Measurements from ENCODE around the gene ZBTB47.

ZBTB47 gene

DNA sequence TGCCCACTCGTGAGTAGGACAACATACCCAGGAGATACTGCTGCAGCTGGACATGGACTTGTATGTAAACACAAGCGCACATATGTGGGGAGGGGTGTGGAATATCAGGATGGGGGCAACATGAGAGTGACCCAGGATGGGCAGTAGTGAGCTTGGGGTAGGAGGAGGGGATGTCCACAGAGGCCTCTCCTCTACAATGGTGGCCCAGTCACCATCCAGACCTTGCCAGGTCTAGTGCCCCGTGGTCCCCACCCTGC is 266 bp upstream of the ZBTB47 start:
- no peak for DNase-seq

DNA sequence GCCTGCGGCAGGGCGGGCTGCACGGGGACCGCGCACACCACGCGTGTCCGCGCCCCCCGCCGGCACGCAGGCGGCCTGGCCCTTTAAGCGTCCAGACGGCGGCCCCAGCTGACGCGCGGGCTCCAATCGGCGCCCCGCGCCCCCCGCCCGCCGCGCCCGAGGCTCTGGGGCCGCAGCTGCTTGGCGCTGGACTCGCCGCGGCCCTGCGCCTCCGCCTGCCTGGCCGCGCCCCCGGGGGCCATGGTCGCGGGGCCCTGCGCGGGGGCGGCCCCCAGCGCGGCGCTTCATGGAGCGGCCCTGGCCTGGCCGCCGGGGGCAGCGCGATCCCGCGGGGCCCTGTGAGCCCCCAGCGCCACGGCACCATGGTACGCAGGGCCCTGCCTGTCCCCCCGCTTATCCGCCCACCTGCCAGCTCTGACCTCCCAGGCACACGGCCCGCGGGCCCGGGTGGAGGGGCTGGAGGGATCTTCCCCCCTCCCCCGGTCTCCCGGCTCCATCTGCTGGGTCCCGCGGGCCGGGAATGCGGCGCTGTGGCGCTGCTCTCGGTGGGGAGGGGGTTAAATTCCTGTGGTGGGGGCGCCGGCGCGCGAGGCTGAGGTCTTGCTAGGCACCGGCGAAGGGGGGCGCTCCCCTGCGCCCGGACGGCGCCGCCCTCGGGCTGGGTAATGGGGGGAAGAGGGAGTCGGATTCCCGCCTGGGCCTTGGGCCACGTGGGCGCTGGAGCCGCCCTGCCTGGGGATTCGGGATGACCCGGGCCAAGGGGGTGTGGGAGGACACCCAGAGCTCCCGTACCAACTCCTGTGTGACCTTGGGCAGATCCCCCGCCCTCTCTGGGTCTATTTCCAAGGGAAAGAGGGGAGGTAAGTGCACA is 1.1 kb downstream of the ZBTB47 start:
- no peak for DNase-seq

DNA sequence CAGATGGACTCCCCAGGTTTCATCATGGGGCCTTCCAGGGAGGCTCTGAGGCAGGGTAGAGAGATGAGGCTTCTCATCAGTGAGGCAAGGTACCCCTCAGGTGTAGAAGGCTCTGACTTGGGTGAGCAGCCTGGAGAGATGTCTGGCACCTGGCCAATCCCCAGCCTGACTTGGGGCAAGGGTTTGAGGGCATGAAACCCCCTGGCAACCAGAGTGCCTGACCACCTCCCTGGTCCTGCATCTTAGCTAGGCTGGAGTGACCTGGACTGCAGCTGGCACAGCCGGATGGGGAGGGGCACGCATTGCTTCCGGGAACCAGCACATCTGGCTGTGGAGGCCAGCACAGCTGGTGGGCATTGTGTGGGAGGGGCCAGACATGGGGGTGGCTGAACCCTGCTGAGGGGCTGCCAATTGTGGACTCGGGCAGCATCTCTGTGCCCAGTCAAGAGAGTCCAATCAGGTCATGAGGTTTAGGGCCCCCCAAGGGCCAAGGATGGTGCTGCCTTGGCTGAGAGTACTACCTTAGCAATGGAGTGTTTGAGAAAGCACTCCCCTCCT is 1.9 kb downstream of the ZBTB47 start:
- no peak for DNase-seq

DNA sequence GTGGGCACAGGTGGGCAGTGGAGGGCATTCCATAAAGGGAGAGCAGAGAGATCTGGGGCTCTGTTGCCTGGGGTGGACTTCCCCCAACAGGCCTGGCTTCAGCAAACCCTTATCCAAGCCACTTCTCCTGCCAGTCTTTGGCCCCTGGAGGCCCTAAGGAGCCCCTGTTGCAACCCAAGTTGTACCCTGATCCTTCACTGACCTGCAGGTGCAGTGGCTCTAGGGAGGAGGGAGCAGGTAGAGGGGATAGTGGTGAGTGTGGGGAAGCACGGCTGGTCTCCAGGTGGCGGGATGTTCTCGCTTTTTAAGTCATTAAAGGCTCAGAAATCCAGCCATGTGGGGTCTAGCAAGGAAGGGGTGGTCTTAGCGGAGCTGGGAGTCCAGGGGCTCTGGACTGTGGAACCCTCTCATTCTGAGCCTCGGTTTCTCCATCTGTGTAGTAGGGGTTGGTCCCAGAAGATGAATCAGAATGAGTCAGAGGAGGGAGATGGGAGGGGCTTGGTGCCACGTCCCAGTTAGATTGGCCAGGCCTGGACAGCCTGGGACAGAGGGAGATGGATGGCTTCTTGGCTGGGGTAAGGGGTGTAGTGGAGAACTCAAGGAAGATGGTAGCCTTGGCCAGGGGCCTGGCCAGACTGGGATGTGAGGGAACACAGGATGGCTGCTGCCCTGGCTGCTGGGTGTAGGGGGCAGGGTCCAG is 2.6 kb downstream of the ZBTB47 start:
- no peak for DNase-seq

DNA sequence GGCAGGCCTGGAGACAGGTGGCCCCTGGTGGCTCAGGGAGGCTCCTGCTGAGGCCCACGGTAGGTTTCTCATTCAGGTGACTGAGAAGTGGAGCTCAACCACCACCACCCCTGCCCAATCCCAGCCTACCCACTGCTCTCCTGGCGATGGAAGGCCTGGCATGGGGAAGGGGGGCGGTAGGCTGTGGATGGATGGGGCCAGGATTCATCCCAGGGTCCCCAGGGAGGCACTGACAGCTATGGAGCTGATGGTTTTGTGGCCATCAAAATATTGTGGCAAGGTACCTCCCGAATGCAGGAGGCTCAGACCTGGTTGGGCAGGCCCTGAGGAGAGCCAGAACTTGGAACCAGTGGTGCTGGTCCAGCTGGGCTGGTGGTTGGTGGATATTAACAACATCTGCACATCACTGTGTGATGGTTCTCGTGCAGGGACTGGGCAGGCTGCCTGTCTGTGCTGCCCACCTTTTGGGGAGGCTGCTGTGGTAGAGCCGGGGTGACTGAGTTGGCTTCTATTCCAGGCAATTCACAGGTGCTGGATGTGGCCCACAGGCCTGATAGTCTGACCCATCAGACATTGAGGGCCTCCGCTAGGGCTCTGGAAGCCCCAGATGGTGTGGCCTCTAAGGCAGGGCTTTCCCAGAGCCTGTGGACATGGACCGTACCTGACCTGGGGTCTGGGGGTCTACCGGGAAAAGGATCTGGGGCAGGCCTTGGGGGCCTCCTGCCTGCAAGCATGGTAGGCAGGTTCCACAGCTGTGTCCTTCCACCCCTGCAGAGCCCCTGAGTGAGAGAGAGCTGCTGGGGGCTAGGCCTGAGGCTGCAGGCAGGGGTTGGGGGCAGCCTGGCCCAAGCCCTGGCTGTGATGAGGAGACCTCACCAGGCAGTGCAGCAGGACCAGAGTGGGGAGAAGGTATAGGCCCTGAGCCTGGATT is 3.4 kb downstream of the ZBTB47 start:
- DNase-seq = no peak

DNA sequence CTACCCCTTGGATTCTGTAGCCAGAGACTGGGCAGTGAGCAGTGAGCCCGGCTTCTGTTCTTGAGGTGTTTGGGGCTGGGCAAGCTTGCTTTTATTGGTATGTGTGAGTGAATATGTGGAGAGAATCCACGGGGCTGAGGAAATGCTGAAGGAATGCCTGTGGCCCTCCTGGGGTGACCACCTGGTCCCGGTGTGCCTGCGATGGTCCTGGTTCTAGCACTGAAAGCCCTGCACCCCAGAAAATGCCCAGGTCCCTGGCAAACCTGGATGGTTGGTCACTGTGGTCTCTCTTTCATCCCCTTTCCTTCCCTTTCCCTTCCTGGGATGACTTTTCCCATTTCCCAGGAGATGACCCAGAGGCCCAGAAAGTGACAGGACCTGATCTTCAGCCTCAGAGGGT is 4.2 kb downstream of the ZBTB47 start:
- no peak for DNase-seq

DNA sequence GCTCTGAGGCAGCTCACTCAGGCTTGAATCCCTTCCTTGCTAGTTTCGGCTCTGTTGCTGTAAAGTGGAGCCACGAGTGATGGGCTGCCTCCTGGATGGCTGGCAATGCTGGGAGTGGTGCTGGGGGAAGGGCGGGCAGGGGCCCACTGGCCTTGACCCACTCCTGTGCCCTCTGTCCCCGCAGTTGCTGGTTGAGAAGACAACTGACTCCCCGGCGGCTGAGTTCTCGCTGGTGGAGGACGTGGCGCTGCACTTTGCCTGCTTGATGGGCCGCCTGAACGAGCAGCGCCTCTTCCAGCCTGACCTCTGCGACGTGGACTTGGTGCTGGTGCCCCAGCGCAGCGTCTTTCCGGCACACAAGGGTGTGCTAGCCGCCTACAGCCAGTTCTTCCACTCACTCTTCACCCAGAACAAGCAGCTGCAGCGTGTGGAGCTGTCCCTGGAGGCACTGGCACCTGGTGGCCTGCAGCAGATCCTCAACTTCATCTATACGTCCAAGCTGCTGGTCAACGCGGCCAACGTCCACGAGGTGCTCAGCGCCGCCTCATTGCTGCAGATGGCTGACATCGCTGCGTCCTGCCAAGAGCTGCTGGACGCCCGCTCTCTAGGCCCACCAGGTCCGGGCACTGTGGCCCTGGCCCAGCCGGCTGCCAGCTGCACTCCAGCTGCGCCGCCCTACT is 4.7 kb downstream of the ZBTB47 start:
- no peak for DNase-seq

DNA sequence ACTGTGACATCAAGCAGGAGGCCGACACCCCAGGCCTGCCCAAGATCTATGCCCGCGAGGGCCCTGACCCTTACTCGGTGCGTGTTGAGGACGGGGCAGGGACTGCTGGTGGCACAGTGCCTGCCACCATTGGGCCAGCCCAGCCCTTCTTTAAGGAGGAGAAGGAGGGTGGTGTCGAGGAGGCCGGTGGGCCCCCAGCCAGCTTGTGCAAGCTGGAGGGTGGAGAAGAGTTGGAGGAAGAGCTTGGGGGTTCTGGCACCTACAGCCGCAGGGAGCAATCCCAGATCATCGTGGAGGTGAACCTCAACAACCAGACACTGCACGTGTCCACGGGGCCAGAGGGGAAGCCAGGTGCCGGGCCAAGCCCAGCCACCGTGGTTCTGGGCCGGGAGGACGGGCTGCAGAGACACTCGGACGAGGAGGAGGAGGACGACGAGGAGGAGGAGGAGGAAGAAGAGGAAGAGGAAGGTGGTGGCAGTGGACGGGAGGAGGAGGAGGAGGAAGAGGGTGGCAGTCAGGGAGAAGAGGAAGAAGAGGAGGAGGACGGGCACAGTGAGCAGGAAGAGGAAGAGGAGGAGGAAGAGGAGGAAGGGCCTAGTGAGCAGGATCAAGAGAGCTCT is 5.4 kb downstream of the ZBTB47 start:
- no peak for DNase-seq

DNA sequence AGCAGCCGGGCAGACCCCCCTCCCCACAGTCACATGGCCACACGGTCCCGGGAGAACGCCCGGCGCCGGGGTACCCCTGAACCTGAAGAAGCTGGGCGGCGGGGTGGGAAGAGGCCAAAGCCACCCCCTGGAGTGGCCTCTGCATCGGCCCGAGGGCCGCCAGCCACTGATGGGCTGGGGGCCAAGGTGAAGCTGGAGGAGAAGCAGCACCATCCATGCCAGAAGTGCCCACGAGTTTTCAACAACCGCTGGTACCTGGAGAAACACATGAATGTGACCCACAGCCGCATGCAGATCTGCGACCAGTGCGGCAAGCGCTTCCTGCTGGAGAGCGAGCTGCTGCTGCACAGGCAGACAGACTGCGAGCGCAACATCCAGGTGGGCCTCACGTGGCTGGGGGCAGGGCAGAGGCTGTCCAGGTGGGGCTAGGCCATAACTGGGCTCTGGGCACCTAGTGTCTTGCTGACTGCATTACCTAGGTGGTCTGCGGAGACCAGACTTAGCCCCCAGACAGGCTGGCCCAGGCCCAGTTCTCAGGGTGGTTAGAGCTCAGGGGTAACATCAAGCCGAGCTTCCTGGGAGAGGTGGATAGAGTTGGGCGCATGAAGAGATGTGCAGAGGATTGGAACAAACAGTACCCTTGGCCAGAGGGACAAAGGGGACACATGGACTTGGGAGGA is 6.1 kb downstream of the ZBTB47 start:
- DNase-seq = no peak

DNA sequence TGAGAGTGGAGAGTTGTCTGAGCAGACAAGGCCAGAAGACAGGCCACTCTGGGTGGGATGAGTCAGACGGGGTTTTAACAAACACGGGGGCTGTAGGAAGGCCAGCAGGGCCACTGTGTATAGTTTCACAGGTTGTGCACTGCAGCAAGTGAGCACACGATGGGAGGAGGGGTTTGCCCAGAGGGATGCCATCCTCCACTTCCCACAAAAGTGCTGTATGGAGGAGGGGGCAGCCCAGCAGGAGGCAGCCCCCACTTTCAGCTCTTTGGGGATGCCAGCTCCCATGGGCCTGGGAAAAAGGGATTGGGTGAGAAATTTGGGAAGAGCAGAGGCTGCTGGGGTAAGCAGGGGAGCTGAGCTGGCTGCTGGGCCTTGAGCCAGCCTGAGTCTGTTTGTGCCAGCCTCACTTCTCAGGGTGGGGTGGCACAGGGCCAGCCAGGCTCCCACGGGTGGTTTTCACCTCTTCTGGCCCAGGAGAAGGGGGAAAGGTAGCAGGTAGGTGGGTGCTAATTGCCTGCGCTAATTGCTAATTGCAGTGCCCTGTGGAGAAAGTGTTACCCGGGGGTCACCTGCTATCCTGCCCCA is 6.7 kb downstream of the ZBTB47 start:
- DNase-seq = no peak

DNA sequence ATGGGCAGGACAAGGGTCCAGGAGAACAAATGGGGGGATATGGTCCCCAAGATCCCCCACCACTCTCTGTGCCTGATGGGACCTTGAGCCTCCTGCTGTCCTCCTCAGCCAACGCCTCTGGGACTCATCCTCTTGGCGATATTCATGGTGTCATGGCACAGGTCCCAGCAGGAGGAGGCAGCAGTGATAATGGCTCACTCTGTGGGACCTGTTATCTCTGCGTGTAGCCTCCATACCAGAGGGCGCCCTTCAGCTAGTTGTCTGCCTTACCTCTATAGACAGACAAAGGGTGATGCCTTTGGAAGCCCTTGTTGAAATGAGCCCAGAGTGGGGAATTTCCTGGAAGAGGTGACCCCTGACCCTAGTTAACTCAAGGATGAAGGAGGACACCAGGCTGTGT is 7.4 kb downstream of the ZBTB47 start:
- DNase-seq = no peak

DNA sequence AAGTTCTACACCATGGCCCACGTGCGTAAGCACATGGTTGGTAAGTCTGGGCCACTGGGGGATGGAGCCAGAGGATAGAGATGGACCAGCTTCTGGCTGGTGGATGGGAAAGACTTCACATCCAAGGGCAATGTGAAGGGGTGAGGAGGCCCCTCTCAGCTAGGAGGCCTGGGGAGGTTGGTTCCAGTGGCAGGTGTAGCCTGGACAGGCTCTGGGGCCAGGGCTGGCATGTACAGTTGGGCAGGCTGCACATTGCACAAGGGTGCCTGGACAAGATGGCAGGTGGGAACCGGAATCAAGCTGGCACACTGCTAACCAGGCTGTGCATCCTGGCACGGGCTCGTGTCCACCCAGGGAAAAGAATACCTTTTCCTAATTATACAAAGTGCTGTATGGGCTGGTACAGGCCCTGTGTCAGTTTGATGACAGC is 8.1 kb downstream of the ZBTB47 start:
- no peak for DNase-seq

DNA sequence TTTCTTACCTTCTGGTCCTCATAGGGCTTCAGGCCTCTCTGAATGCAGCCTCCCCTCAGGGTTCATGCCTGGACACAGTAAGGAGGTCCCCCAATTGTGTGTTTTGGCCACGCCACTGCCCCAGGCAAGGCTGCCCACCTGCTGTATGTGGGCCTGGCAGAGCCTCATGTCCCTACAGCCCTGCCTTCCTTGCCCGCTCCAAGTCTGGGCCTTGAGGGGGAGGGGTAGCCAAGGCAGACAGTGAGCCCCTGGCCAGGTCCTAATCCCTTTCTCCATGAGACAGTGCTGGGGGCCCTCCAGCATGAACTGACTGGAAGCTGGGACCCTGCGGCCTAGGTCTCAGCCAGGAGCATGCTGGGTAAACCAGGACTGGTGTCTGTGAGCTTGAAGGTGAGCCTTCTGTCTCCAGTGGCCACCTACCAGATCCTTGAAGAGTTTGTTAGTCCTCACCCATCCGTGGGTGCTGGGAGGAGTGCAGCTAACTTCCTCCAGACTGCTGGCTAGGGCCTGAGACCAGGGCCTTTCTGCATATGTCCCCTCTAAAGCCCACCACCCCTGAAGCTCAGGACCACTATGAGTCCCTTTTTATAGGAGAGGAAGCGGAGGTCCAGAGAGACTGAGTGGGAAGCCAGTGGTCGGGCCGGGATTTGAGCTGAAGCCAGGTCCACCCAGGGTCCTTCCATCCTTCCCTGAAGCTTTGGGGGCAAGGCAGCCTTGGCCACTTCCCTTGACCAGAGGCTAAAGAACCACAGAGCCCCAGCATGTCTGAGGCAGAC is 8.7 kb downstream of the ZBTB47 start:
- no peak for DNase-seq

DNA sequence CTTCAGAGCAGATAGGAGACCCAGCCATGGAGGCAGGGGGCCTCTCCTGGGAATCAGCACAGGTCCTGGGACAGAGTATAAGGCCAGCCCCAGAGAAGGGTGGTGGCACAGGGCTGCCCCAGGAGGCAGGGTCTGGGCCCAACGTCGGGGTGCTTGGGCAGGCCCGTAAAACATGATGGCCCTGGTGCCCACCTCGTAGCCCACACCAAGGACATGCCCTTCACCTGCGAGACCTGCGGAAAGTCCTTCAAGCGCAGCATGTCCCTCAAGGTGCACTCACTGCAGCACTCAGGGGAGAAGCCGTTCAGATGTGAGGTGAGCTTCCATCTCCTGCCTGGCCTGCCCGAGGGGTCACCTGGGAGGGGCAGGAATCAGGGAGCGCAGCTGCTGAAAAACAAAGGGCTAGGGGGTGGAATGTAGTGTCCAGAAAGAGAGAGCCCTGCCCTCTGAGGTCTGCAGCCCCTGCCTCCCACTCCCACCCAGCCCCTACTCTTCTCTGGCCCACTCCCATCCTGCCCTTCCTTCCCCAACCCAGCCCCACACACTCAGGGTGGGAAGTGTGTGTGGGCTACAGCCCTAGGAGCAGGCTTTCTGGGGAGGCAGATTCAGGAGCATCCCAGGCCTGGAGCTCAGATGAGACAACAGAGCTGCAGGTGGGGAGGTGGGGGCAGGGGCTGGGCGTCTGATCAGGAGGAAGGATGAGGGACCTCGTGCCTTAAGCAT is 9.5 kb downstream of the ZBTB47 start:
- DNase-seq = no peak

DNA sequence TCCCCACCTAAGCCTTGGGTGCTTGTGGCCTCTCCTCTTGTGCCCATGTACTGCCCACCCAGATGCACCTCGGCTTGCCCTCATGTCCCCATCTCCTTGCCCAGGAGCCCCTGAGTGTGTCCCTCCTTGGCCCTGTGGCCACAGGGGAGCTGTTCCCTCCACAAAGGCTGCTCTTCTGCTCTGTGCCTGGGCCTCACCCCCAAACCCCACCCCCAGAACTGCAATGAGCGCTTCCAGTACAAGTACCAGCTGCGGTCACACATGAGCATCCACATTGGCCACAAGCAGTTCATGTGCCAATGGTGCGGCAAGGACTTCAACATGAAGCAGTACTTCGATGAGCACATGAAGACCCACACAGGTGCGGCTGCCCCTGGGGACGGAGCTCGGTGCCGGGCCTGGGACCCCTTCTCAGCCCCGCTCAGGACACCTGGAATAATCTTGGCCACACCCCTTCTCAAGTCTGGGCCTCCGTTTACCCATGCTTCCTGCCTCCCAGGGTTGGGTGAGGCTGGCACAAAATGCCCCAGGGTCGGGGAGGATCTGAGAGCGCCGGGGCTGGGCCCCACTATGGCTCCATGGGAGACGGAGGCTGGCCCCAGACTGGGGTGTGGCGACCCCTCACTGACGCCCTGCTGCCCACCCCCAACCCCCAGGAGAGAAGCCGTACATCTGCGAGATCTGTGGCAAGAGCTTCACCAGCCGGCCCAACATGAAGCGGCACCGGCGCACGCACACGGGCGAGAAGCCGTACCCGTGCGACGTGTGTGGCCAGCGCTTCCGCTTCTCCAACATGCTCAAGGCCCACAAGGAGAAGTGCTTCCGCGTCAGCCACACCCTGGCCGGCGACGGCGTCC is 10.3 kb downstream of the ZBTB47 start:
- no peak for DNase-seq

DNA sequence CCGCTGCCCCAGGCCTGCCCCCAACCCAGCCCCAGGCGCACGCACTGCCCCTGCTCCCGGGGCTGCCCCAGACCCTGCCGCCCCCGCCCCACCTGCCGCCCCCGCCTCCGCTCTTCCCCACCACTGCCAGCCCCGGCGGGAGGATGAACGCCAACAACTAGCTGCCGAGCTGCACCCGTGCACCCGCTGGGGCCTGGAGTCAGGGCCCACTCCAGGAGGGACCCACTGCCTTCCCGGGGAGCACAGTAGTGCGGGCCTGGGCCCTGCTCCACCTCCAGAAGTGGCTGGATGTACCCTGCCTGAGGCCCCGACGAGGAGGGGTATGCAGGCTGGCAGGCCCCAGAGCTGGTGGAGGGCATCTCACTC is 10.9 kb downstream of the ZBTB47 start:
- no peak for DNase-seq

DNA sequence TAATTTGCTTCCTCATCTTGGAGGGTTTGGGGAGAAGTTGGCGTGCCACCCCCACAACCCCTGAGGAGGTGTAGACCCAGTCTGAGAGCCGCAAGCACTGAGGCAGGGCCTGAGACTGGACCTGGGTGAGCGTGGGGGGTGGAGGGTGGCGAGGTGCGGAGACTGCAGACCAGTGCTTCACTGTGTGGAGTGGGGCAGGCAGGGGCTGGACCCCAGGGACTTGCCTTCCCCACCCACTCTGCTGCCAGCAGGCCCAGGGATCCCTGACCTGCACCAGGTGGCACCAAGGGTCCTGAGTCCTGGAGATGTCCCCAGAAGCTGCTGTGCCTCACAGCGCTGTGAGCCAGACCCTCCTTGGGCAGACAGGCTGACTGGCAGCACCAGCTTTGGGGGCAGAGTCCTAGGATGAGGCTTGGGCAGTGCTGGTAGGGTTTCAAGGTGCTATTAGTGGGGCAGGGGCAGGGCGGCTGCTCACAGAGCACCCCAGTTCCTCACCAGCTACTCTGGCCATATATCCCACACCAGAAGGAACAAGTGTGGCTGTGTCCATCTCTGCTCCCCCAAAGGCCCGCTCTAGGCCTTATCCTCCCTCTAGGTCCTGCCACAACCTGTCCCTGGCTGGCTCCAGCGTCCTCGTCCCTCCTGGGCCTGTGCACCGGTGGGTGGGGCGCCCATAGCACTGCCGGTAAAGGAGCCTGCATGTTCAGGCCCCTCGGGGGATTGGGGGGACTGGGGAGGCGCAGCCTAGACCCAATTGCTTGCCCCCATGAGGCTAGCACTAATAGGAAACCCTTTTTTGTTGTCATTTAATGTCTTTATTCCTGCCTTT is 11.8 kb downstream of the ZBTB47 start:
- DNase-seq = no peak

DNA sequence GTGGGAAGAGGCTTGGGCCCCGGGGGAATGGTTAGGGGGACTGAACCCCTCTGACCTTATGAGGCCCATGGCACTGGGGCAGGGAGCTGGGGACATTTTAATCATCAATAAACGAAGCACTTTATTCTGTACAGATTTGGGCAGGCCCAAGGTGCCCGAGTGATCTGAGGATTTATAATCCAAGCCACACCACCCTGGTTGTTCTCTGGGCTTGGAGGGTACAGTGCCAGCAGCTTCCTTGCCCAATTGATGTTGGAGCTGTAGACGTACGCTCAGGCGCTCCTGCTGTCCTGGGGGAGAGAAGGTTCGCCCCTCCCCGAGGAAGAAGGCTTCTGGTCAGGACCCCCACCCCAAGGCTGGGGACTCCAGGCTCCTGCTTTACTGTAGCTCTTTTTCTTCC is 12.5 kb downstream of the ZBTB47 start:
- no peak for DNase-seq
